Measurements from ENCODE around the gene MSH2. TPM values are rescaled to one million over a fixed set of nuclear protein-coding genes. Genes with fewer than 3 reads are reported as not detected.
"Not testable (repeated sequence)": the region's sequence is repeated elsewhere in the genome, so short reads cannot be mapped to it uniquely, and the experiment has no call there.

The MSH2 gene
- total RNA-seq, 2 experiments from 2014 or later = 56.9 to 59.2 TPM

DNA sequence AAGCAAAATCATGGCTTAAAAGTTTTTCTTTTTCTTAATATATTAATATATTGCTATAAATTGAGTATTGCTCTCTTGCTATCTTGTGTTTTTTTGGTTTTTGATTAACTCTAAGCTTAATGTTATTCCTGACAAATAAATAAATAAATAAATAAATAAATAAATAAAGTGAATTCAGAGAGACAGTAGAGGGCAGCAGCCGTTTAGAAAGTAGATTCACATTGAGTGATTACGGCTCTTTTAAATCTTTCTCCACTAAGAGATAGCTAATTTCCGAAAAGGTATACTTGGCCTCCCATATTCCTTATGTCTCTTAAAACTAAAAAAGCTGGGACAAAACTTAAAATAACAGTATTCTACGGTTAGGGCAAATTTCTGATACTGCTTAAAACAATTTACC is 34.3 kb downstream of the MSH2 start:
- H3K27me3 Mint-ChIP-seq = no peaks in the 10 kb centered on the region
- ATAC-seq (no peak), DNase-seq (no peak)
- H3K9me3 Mint-ChIP-seq = peaks cover under 1% of the 10 kb centered on the region
- TF ChIP-seq, protein P1, sequence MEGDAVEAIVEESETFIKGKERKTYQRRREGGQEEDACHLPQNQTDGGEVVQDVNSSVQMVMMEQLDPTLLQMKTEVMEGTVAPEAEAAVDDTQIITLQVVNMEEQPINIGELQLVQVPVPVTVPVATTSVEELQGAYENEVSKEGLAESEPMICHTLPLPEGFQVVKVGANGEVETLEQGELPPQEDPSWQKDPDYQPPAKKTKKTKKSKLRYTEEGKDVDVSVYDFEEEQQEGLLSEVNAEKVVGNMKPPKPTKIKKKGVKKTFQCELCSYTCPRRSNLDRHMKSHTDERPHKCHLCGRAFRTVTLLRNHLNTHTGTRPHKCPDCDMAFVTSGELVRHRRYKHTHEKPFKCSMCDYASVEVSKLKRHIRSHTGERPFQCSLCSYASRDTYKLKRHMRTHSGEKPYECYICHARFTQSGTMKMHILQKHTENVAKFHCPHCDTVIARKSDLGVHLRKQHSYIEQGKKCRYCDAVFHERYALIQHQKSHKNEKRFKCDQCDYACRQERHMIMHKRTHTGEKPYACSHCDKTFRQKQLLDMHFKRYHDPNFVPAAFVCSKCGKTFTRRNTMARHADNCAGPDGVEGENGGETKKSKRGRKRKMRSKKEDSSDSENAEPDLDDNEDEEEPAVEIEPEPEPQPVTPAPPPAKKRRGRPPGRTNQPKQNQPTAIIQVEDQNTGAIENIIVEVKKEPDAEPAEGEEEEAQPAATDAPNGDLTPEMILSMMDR (IDR thresholded peaks at IDR 0.05) = peak; percentile 24
- H3K27ac Mint-ChIP-seq = no peak overlapping the region
- peaks cover 21% of the 10 kb centered on the region for H3K36me3 Mint-ChIP-seq (ENCODE audit: low read depth)
- H3K4me1 Mint-ChIP-seq (ENCODE audit: low read depth) = no peaks in the 10 kb centered on the region
- ChIA-PET CTCF (interaction anchor here (0.6 to 2.1 kb wide), 7 partner anchors 8 to 333 kb away, joined by 3 to 12 read pairs (median 3); no protein-coding TSS in a partner anchor), POLR2A (no interaction called here)
- no peak overlapping the region for H3K4me3 Mint-ChIP-seq
- intact Hi-C loops (cut with micrococcal nuclease) = no loop called here

DNA sequence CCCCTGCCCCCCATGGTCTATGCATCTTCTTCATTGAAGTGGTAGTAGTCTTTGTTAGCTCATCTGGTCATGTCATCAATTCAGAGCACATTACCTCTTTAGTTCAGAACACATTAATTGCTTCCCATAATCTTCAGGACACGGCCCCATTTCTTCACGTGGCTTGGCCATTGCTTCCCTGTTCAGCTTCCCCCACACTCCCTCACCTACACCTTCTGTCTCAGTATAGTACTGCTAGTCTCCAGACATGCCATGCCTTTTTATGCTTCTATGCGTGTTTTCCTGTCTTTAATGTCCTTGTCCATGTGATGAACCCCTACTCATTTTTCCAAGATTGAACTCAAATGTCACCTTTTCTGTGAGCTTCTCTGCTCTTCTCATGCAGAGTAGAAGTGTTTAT is 35.1 kb downstream of the MSH2 start:
- POLR2A ChIA-PET = no interaction called here
- no peak for ATAC-seq
- Mint-ChIP-seq H3K4me1 (ENCODE audit: low read depth) (peaks cover 3% of the 10 kb centered on the region), H3K27me3 (no peaks in the 10 kb centered on the region), H3K9me3 (no peaks in the 10 kb centered on the region), H3K4me3 (no peak overlapping the region), H3K27ac (no peak overlapping the region), H3K36me3 (ENCODE audit: low read depth) (peaks cover 24% of the 10 kb centered on the region)
- CTCF ChIA-PET = interaction anchor here (0.5 to 2.1 kb wide), 6 partner anchors 9 to 333 kb away, joined by 3 to 12 read pairs (median 4); no protein-coding TSS in a partner anchor
- no peak for DNase-seq
- intact Hi-C loops (cut with micrococcal nuclease) = no loop called here
- TF ChIP-seq, protein P1 (IDR thresholded peaks at IDR 0.05) = no peak

DNA sequence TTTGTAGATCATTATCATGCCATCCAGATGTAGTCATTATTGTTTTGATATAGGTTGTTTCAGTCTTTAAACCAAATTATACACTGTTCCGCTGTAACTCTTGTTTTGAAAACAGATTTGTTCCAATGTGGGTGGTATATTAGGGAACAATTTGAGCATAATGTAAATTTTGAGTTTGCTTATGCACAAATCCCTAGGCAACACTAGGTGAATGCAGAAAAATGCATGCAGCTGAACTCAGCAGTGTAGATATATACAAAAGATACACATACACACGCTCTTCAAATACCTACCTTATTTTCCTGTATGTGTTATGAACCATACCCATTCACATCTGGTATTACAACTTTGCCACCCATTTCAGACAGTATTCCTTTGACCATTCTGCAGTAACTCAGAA is 35.8 kb downstream of the MSH2 start:
- Mint-ChIP-seq H3K27ac (no peak overlapping the region), H3K4me1 (ENCODE audit: low read depth) (peaks cover 3% of the 10 kb centered on the region), H3K4me3 (no peak overlapping the region), H3K27me3 (no peaks in the 10 kb centered on the region), H3K9me3 (no peaks in the 10 kb centered on the region), H3K36me3 (ENCODE audit: low read depth) (peaks cover 27% of the 10 kb centered on the region)
- TF ChIP-seq, protein P1 (IDR thresholded peaks at IDR 0.05) = no peak
- CTCF ChIA-PET = interaction anchor here (0.9 to 2.1 kb wide), 4 partner anchors 10 to 332 kb away, joined by 3 to 7 read pairs (median 4); no protein-coding TSS in a partner anchor
- ATAC-seq (no peak), DNase-seq (no peak)
- POLR2A ChIA-PET = no interaction called here
- intact Hi-C loops (cut with micrococcal nuclease) = no loop called here

DNA sequence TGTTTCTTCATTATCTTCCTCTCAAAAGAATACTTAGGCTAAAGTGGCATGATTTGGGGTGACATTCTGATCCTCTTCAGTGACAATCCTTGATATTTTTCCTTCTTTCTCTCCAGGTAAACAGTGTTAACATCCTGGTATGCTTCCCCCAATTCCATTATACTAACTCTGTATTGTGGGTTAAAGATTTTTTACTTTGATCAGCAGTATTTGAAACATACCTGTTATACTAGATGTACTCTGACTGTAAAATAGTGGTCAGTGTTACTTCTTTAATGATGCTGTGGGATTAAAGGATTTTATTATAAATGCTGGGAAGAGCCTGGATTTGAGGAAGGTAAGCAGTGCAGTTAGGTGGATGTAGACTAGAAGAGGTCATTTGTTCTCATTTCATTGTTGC is 48.8 kb downstream of the MSH2 start:
- no peaks in the 10 kb centered on the region for H3K27me3 Mint-ChIP-seq
- TF ChIP-seq, protein P1 (IDR thresholded peaks at IDR 0.05) = no peak
- intact Hi-C loops (cut with micrococcal nuclease) = no loop called here
- ATAC-seq (no peak), DNase-seq (no peak)
- H3K27ac Mint-ChIP-seq = no peak overlapping the region
- H3K4me3 Mint-ChIP-seq = no peak overlapping the region
- no peaks in the 10 kb centered on the region for H3K9me3 Mint-ChIP-seq
- peaks cover 47% of the 10 kb centered on the region for H3K36me3 Mint-ChIP-seq (ENCODE audit: low read depth)
- H3K4me1 Mint-ChIP-seq (ENCODE audit: low read depth) = no peaks in the 10 kb centered on the region
- ChIA-PET POLR2A (no interaction called here), CTCF (no interaction called here)

DNA sequence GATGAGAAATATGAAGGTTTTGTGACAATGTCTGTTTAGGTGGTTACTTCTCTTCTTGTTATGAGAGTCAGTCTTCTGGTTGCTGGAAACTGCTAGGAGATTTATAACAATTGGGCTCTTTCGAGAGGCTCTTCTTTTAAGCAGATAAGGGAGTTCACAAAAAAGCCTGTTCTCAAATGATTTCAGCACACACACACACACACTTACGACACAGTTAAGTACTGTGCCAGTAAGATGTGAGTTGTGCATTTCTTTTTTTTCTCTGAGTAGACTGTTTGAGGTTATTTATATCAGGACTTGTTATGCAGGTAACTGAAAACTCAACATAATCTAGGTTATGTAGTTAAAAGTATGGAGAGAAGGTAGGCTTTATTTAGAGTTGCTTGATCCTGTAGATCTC is 49.8 kb downstream of the MSH2 start:
- ChIA-PET CTCF (no interaction called here), POLR2A (no interaction called here)
- ATAC-seq (no peak), DNase-seq (no peak)
- Mint-ChIP-seq H3K27ac (no peak overlapping the region), H3K36me3 (ENCODE audit: low read depth) (peaks cover 53% of the 10 kb centered on the region), H3K4me1 (ENCODE audit: low read depth) (peaks cover 4% of the 10 kb centered on the region), H3K9me3 (no peaks in the 10 kb centered on the region), H3K4me3 (no peak overlapping the region), H3K27me3 (no peaks in the 10 kb centered on the region)
- intact Hi-C loops (cut with micrococcal nuclease) = no loop called here
- TF ChIP-seq, protein P1 (IDR thresholded peaks at IDR 0.05) = no peak

DNA sequence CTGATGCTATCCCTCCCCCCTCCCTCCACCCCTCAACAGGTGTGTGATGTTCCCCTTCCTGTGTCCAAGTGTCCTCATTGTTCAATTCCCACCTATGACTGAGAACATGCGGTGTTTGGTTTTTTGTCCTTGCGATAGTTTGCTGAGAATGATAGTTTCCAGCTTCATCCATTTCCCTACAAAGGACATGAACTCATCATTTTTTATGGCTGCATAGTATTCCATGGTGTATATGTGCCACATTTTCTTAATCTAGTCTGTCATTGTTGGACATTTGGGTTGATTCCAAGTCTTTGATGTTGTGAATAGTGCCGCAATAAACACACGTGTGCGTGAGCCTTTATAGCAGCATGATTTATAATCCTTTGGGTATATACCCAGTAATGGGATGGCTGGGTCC is 51.9 kb downstream of the MSH2 start:
- H3K27me3 Mint-ChIP-seq; ATAC-seq; POLR2A ChIA-PET; DNase-seq; H3K4me3 Mint-ChIP-seq; CTCF ChIA-PET; intact Hi-C loops (cut with micrococcal nuclease); H3K27ac Mint-ChIP-seq; H3K9me3 Mint-ChIP-seq: not testable (repeated sequence)
- Mint-ChIP-seq H3K4me1 (ENCODE audit: low read depth) (peaks cover 12% of the 10 kb centered on the region), H3K36me3 (ENCODE audit: low read depth) (peaks cover 49% of the 10 kb centered on the region)
